ENCODE data around the gene USP25. TPM values are rescaled to one million over a fixed set of nuclear protein-coding genes. Genes with fewer than 3 reads are reported as not detected.
"Not testable (repeated sequence)": the region's sequence is repeated elsewhere in the genome, so short reads cannot be mapped to it uniquely, and the experiment has no call there.

Gene USP25
- total RNA-seq, 1 experiment from 2014 or later, result 33.6 TPM

GRCh38 chr21:15735409-15735808 lies 5.6 kb downstream of the USP25 start:
- H3K9me2 ChIP-seq (ENCODE audit: insufficient read depth), result no peaks in the 10 kb centered on the region
- H3K27ac ChIP-seq (ENCODE audit: low read depth, low read length), result no peak overlapping the region
- ATAC-seq (no peak), DNase-seq (ENCODE audit: low read depth, low spot score) (no peak)
- no peak overlapping the region for H2AFZ ChIP-seq (ENCODE audit: low read depth, low read length, poor library complexity, severe bottlenecking)
- no peaks in the 10 kb centered on the region for H3K36me3 ChIP-seq (ENCODE audit: control insufficient read depth in 1 of 2, insufficient read depth in 2 of 2, low read length in 2 of 2)
- POLR2A ChIA-PET, result interaction anchor here (1.7 kb wide), 1 partner anchor 13 kb away, joined by 9 read pairs; no protein-coding TSS in a partner anchor
- H3K79me2 ChIP-seq (ENCODE audit: insufficient read depth, low read length), result peaks cover 100% of the 10 kb centered on the region
- no peaks in the 10 kb centered on the region for H3K9me3 ChIP-seq (ENCODE audit: control insufficient read depth in 1 of 2, insufficient read depth in 1 of 2, low read depth in 1 of 2, low read length in 2 of 2)
- TF ChIP-seq POLR2AphosphoS5 (IDR thresholded peaks at IDR 0.05; ENCODE audit: low read depth, low read length), result no peak
- no peak for TF ChIP-seq POLR2A (IDR thresholded peaks at IDR 0.05; ENCODE audit: borderline replicate concordance, extremely low read depth, insufficient read depth, insufficient read length)
- no peak for TF ChIP-seq CTCF (IDR thresholded peaks at IDR 0.05 in 2 of 3, conservative IDR thresholded peaks at IDR 0.05 in 1 of 3; ENCODE audit: borderline replicate concordance in 1 of 3, insufficient read depth in 1 of 3, low read depth in 2 of 3, low read length in 2 of 3)
- TF ChIP-seq JUND (IDR thresholded peaks at IDR 0.05), result no peak
- no peak for TF ChIP-seq YY1 (IDR thresholded peaks at IDR 0.05; ENCODE audit: extremely low read depth, insufficient replicate concordance, low read depth, low read length)
- TF ChIP-seq CEBPB (IDR thresholded peaks at IDR 0.05; ENCODE audit: low read depth), result no peak
- no peak for TF ChIP-seq ZBTB33 (IDR thresholded peaks at IDR 0.05; ENCODE audit: extremely low read depth, insufficient replicate concordance, low read length)
- TF ChIP-seq EGR1 (IDR thresholded peaks at IDR 0.05; ENCODE audit: low read depth), result no peak
- no peak for TF ChIP-seq EZH2phosphoT487 (IDR thresholded peaks at IDR 0.05; ENCODE audit: borderline replicate concordance)
- intact Hi-C loops (cut with micrococcal nuclease), result loop anchor here (10.0 kb wide), 1 partner anchor 89 kb away; no protein-coding TSS in a partner anchor
- CTCF ChIA-PET, result no interaction called here
- peaks cover 21 to 25% of the 10 kb centered on the region in 2 experiments for H3K4me1 ChIP-seq (ENCODE audit: control insufficient read depth in 1 of 2, insufficient read depth in 2 of 2, low read length in 2 of 2)
- H3K9ac ChIP-seq (ENCODE audit: low read length), result no peak overlapping the region
- RAD21 ChIA-PET (ENCODE audit: low non-redundant PET in 1 of 2, low total read pairs in 2 of 2, uncharacterized antibody in 2 of 2, unreplicated experiment in 2 of 2), result no interaction called here
- H4K20me1 ChIP-seq (ENCODE audit: insufficient read depth), result no peaks in the 10 kb centered on the region; the same call in 1 of the 2 replicates
- BruUV-seq (replicated peaks), result no TSS peak
- H3K27me3 ChIP-seq (ENCODE audit: insufficient read depth, low read length), result no peaks in the 10 kb centered on the region
- no peak overlapping the region for H3K4me3 ChIP-seq (replicated peaks in 1 of 2; ENCODE audit: low read depth in 1 of 2, low read length in 2 of 2)
- H3K4me2 ChIP-seq (ENCODE audit: low read length), result no peak overlapping the region

GRCh38 chr21:15735931-15736330 lies 6.1 kb downstream of the USP25 start:
- POLR2A ChIA-PET, result interaction anchor here (1.7 kb wide), 1 partner anchor 13 kb away, joined by 9 read pairs; no protein-coding TSS in a partner anchor
- H3K4me3 ChIP-seq (replicated peaks in 1 of 2; ENCODE audit: low read depth in 1 of 2, low read length in 2 of 2); H4K20me1 ChIP-seq (ENCODE audit: insufficient read depth); H3K9me2 ChIP-seq (ENCODE audit: insufficient read depth); H3K9ac ChIP-seq (ENCODE audit: low read length); H3K9me3 ChIP-seq (ENCODE audit: control insufficient read depth in 1 of 2, insufficient read depth in 1 of 2, low read depth in 1 of 2, low read length in 2 of 2); H3K4me2 ChIP-seq (ENCODE audit: low read length); H3K27me3 ChIP-seq (ENCODE audit: insufficient read depth, low read length); H3K27ac ChIP-seq (ENCODE audit: low read depth, low read length); BruUV-seq (replicated peaks); RAD21 ChIA-PET (ENCODE audit: low non-redundant PET in 1 of 2, low total read pairs in 2 of 2, uncharacterized antibody in 2 of 2, unreplicated experiment in 2 of 2); ATAC-seq; CTCF ChIA-PET; DNase-seq (ENCODE audit: low read depth, low spot score); H2AFZ ChIP-seq (ENCODE audit: low read depth, low read length, poor library complexity, severe bottlenecking); H3K36me3 ChIP-seq (ENCODE audit: control insufficient read depth in 1 of 2, insufficient read depth in 2 of 2, low read length in 2 of 2): not testable (repeated sequence)
- Histone ChIP-seq H3K79me2 (ENCODE audit: insufficient read depth, low read length) (peaks cover 100% of the 10 kb centered on the region), H3K4me1 (ENCODE audit: control insufficient read depth in 1 of 2, insufficient read depth in 2 of 2, low read length in 2 of 2) (peaks cover 21 to 25% of the 10 kb centered on the region in 2 experiments)
- intact Hi-C loops (cut with micrococcal nuclease), result loop anchor here (10.0 kb wide), 1 partner anchor 89 kb away; no protein-coding TSS in a partner anchor

GRCh38 chr21:15738779-15739178 lies 9.0 kb downstream of the USP25 start:
- H3K9ac ChIP-seq (ENCODE audit: low read length); H3K9me3 ChIP-seq (ENCODE audit: control insufficient read depth in 1 of 2, insufficient read depth in 1 of 2, low read depth in 1 of 2, low read length in 2 of 2); H2AFZ ChIP-seq (ENCODE audit: low read depth, low read length, poor library complexity, severe bottlenecking); H3K27me3 ChIP-seq (ENCODE audit: insufficient read depth, low read length); H3K36me3 ChIP-seq (ENCODE audit: control insufficient read depth in 1 of 2, insufficient read depth in 2 of 2, low read length in 2 of 2); H3K4me2 ChIP-seq (ENCODE audit: low read length); H3K9me2 ChIP-seq (ENCODE audit: insufficient read depth); ATAC-seq; POLR2A ChIA-PET; BruUV-seq (replicated peaks); RAD21 ChIA-PET (ENCODE audit: low non-redundant PET in 1 of 2, low total read pairs in 2 of 2, uncharacterized antibody in 2 of 2, unreplicated experiment in 2 of 2); CTCF ChIA-PET; DNase-seq (ENCODE audit: low read depth, low spot score); H4K20me1 ChIP-seq (ENCODE audit: insufficient read depth); H3K27ac ChIP-seq (ENCODE audit: low read depth, low read length); H3K4me1 ChIP-seq (ENCODE audit: control insufficient read depth in 1 of 2, insufficient read depth in 2 of 2, low read length in 2 of 2); H3K4me3 ChIP-seq (replicated peaks in 1 of 2; ENCODE audit: low read depth in 1 of 2, low read length in 2 of 2): not testable (repeated sequence)
- peaks cover 100% of the 10 kb centered on the region for H3K79me2 ChIP-seq (ENCODE audit: insufficient read depth, low read length)
- intact Hi-C loops (cut with micrococcal nuclease), result loop anchor here (10.0 kb wide), 1 partner anchor 86 kb away; no protein-coding TSS in a partner anchor
